Stimulated activated memory B cell treated with anti-CD40 and anti-IgM and Interleukin-4, amounts not matched to agents 10 μg/mL and 1 μg/mL and 100 μg/mL, for 72 hours (primary cell): Measurements from ENCODE around the gene ACSM2A.
"Not testable (repeated sequence)": the region's sequence is repeated elsewhere in the genome, so short reads cannot be mapped to it uniquely, and the experiment has no call there.

ENCODE experiments used
- ATAC-seq: fragments of 150-1000 bp; cut with Tn5 transposase; 2 replicates; pipeline ENCODE4 v1.10.0; 2021
- H3K27ac Mint-ChIP-seq: one replicate; pipeline ENCODE4 v1.8.0; 2022; ENCODE audit warnings: mild to moderate bottlenecking, mixed read lengths
- H3K27me3 Mint-ChIP-seq: one replicate; pipeline ENCODE4 v1.8.0; 2022; ENCODE audit warnings: mixed read lengths
- H3K36me3 Mint-ChIP-seq: one replicate; pipeline ENCODE4 v1.8.0; 2022; ENCODE audit warnings: mixed read lengths
- H3K4me1 Mint-ChIP-seq: one replicate; pipeline ENCODE4 v1.8.0; 2022; ENCODE audit warnings: mixed read lengths
- H3K4me3 Mint-ChIP-seq: one replicate; pipeline ENCODE4 v1.8.0; 2022; ENCODE audit warnings: mild to moderate bottlenecking, moderate library complexity, mixed read lengths
- H3K9me3 Mint-ChIP-seq: one replicate; pipeline ENCODE4 v1.8.0; 2022; ENCODE audit warnings: mixed read lengths

Gene ACSM2A, protein sequence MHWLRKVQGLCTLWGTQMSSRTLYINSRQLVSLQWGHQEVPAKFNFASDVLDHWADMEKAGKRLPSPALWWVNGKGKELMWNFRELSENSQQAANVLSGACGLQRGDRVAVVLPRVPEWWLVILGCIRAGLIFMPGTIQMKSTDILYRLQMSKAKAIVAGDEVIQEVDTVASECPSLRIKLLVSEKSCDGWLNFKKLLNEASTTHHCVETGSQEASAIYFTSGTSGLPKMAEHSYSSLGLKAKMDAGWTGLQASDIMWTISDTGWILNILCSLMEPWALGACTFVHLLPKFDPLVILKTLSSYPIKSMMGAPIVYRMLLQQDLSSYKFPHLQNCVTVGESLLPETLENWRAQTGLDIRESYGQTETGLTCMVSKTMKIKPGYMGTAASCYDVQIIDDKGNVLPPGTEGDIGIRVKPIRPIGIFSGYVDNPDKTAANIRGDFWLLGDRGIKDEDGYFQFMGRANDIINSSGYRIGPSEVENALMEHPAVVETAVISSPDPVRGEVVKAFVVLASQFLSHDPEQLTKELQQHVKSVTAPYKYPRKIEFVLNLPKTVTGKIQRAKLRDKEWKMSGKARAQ

GRCh38 chr16:20451364-20451763 is at the start of gene ACSM2A:
ACSM2A (plus strand) TSS chr16:20451521; CDS start chr16:20460115, 8,594 bp downstream.
- H3K4me3 Mint-ChIP-seq, H3K27ac Mint-ChIP-seq, H3K9me3 Mint-ChIP-seq, ATAC-seq, H3K27me3 Mint-ChIP-seq, H3K4me1 Mint-ChIP-seq, H3K36me3 Mint-ChIP-seq: not testable (repeated sequence)

- no peak for ATAC-seq
- no peak overlapping the region for H3K27ac Mint-ChIP-seq
- peaks cover 9% of the 10 kb centered on the region for H3K27me3 Mint-ChIP-seq
- H3K36me3 Mint-ChIP-seq, result no peaks in the 10 kb centered on the region
- no peaks in the 10 kb centered on the region for H3K4me1 Mint-ChIP-seq
- no peak overlapping the region for H3K4me3 Mint-ChIP-seq
- H3K9me3 Mint-ChIP-seq, result no peaks in the 10 kb centered on the region
Measured at GRCh38 chr16:20402651-20403050, 48.7 kb upstream of the ACSM2A start.

GRCh38 chr16:20404637-20405036 is 46.7 kb upstream of the ACSM2A start, which contains the start of gene PDILT:
PDILT (minus strand) TSS chr16:20404737; CDS start chr16:20399300, 5,437 bp downstream.
- Mint-ChIP-seq H3K27ac (no peak within 1 kb of the TSS), H3K27me3 (peaks cover 9% of the 10 kb centered on the region), H3K36me3 (no peaks in the 10 kb centered on the region), H3K4me3 (no peak within 1 kb of the TSS), H3K9me3 (no peaks in the 10 kb centered on the region), H3K4me1 (peaks cover 7% of the 10 kb centered on the region)
- no peak for ATAC-seq

GRCh38 chr16:20409398-20410120 is 41.8 kb upstream of the ACSM2A start, which contains the start of gene ACSM5:
ACSM5 (plus strand) TSS chr16:20409534; CDS start chr16:20411485, 1,951 bp downstream.
- Mint-ChIP-seq H3K27ac (peak within 1 kb of the TSS; percentile 92), H3K4me1 (peaks cover 14% of the 10 kb centered on the region), H3K9me3 (no peaks in the 10 kb centered on the region)

DNA sequence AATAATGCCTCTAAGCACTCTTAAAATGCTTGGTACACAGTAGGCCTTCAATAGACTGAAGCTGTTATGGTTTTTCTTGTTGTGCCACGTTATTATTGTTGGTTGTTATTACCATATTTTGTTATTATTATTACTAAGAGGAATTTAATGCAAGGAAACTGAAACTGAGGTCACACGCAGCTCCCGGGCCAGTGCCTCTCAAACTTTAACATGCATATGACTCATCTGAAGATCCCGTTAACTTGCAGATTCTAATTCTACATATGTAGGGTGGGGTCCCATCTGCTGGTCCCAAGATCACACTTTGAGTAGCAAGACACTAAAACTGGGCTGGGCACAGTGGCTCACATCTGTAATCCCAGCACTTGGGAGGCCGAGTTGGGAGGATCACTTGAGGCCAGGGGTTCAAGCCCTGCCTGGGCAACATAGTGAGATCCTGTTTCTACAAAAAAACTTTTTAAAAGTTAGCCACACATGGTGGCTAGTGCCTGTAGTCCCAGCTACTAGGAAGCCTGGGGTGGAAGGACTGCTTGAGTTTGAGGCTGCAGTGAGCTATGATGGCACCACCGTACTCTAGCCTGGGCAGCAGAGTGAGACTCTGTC is 41.1 kb upstream of the ACSM2A start:
- ATAC-seq, result peak; percentile 83
- Mint-ChIP-seq H3K27ac (peak overlapping the region; percentile 92), H3K9me3 (no peaks in the 10 kb centered on the region), H3K4me1 (peaks cover 14% of the 10 kb centered on the region), H3K36me3 (no peaks in the 10 kb centered on the region), H3K4me3 (no peak overlapping the region), H3K27me3 (peaks cover 9% of the 10 kb centered on the region)

More at GRCh38 chr16:20409398-20410120, 41.8 kb upstream of the ACSM2A start, which contains the start of gene ACSM5:
- Mint-ChIP-seq H3K27me3 (peaks cover 6% of the 10 kb centered on the region), H3K36me3 (no peaks in the 10 kb centered on the region), H3K4me3 (peak within 1 kb of the TSS; percentile 47)
- peak; percentile 76 for ATAC-seq

- Mint-ChIP-seq H3K4me3 (no peak overlapping the region), H3K36me3 (no peaks in the 10 kb centered on the region), H3K4me1 (peaks cover 14% of the 10 kb centered on the region), H3K9me3 (no peaks in the 10 kb centered on the region), H3K27ac (no peak overlapping the region), H3K27me3 (peaks cover 9% of the 10 kb centered on the region)
- ATAC-seq, result peak; percentile 34
Measured at GRCh38 chr16:20411055-20411454, 40.3 kb upstream of the ACSM2A start.

DNA sequence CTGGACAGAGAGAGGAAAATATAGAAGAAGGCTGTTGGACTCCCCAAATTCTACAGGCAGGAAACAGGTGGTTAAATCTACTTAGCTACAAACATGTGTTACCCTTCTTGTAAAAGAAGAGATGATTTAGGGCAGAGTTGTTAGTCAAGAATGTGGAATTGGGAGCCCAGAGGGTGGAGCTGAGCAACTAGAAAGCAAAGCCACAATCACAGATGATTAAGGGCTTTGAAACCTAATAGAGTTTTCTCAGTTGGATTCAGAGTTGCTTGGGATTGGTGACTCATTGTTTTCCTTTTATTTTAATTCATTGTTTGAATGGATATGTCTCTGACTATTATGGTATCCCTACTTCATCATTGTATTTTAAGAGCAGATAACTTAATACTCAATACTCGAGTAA is 35.8 kb upstream of the ACSM2A start:
- Mint-ChIP-seq H3K4me1 (no peaks in the 10 kb centered on the region), H3K9me3 (no peaks in the 10 kb centered on the region), H3K27me3 (peaks cover 9% of the 10 kb centered on the region), H3K36me3 (no peaks in the 10 kb centered on the region), H3K4me3 (no peak overlapping the region), H3K27ac (no peak overlapping the region)
- ATAC-seq, result no peak

- not testable (repeated sequence) for H3K9me3 Mint-ChIP-seq, H3K4me1 Mint-ChIP-seq, H3K4me3 Mint-ChIP-seq, H3K27ac Mint-ChIP-seq, H3K27me3 Mint-ChIP-seq, ATAC-seq, H3K36me3 Mint-ChIP-seq
Measured at GRCh38 chr16:20419093-20419492, 32.2 kb upstream of the ACSM2A start.

DNA sequence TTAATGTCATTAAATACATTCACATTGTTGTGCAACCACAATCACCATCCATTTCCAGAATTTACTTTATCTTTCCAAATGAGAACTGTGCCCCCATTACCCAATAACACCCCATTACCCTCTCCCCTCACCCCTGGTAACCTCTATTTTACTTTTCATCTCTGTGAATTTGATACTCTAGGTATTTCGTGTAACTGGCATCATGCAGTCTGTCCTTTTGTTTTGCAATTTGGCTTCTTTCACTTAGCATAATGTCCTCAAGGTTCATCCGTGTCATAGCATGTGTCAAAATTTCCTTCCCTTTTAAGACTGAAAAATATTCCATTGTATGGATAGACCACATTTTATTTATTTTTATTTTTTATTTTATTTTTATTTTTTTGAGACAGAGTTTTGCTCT is 29.6 kb upstream of the ACSM2A start:
- not testable (repeated sequence) for H3K4me3 Mint-ChIP-seq, H3K4me1 Mint-ChIP-seq, ATAC-seq, H3K27ac Mint-ChIP-seq, H3K27me3 Mint-ChIP-seq, H3K9me3 Mint-ChIP-seq, H3K36me3 Mint-ChIP-seq

DNA sequence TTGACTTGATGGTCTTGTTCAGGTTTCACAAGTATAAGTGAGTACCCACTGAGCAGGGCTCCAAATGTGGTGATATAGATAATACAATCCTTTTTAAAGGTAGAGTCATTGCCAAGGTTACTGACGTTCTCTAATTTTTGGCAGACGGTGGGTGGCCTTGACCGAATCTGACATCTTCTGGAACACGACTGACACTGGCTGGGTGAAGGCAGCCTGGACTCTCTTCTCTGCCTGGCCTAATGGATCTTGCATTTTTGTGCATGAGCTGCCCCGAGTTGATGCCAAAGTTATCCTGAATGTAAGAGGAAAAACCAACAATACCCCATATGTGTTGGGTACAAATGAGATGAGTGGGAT is 27.6 kb upstream of the ACSM2A start:
- not testable (repeated sequence) for H3K27me3 Mint-ChIP-seq, H3K4me3 Mint-ChIP-seq, H3K27ac Mint-ChIP-seq, H3K4me1 Mint-ChIP-seq, H3K9me3 Mint-ChIP-seq, H3K36me3 Mint-ChIP-seq, ATAC-seq

DNA sequence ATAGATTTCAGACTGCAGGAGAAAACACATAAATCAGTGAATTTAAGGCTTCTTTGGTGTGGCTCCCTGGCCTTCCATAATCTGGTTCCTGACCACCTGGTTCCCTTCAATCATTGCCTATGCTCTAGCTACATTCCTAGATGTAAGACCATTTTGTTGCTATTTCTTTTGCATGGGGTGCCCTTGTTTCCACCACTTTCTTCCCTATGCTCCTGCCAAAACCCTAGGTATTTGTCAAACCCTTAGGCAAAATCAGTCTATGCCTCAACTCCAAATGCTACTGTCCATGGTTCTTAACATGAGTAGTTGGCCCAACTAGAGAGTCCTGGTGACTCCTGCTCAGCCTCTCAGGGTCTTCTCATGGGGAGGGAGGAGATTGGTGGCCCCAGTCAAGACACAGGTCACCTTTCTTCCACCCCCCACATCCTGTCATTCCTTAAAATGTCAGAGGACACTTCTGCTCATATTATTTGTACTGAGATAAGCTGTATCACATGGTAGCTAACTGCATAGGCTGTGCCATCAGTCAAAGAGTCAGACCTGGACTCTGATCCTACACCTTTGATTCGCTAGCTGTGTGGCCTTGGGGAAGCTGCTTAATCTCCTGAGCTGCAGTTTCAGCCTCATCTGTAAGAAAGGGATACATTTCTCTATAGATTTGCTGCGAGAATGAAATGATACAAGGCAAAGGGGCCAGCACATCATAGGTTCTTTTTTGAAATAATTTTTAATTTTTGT is 27.0 kb upstream of the ACSM2A start:
- Mint-ChIP-seq H3K9me3 (peaks cover 3% of the 10 kb centered on the region), H3K27me3 (no peaks in the 10 kb centered on the region), H3K36me3 (no peaks in the 10 kb centered on the region), H3K4me1 (no peaks in the 10 kb centered on the region), H3K27ac (no peak overlapping the region), H3K4me3 (no peak overlapping the region)
- no peak for ATAC-seq

- not testable (repeated sequence) for ATAC-seq, H3K27ac Mint-ChIP-seq, H3K9me3 Mint-ChIP-seq, H3K4me1 Mint-ChIP-seq, H3K4me3 Mint-ChIP-seq, H3K36me3 Mint-ChIP-seq
- H3K27me3 Mint-ChIP-seq, result peaks cover 10% of the 10 kb centered on the region
Measured at GRCh38 chr16:20427401-20427797, 23.9 kb upstream of the ACSM2A start.

- not testable (repeated sequence) for H3K27ac Mint-ChIP-seq, H3K36me3 Mint-ChIP-seq, H3K9me3 Mint-ChIP-seq, H3K4me1 Mint-ChIP-seq, H3K4me3 Mint-ChIP-seq, ATAC-seq
- peaks cover 10% of the 10 kb centered on the region for H3K27me3 Mint-ChIP-seq
Measured at GRCh38 chr16:20429499-20429898, 21.8 kb upstream of the ACSM2A start.

DNA sequence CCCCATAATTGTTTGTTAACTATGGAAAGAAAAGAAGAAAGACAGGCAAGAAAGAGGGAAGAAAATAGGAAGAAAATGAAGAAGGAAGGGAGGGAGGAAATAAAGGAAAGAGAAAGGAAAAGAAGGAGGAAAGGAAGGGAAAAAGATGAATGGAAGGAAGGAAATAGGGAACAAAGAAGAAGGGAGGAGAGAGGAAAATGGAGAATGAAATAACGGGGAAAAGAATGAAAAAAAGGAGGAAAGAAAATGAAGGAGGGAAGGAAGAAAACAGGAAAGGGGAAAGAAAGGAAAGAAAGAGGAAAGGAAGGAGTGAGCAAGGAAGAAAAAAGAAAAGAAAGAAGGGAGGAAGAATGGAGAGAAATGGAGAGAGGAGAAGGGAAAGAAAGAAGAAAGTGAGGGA is 20.8 kb upstream of the ACSM2A start:
- H3K36me3 Mint-ChIP-seq, H3K4me1 Mint-ChIP-seq, H3K9me3 Mint-ChIP-seq, ATAC-seq, H3K4me3 Mint-ChIP-seq, H3K27ac Mint-ChIP-seq: not testable (repeated sequence)
- H3K27me3 Mint-ChIP-seq, result peaks cover 12% of the 10 kb centered on the region

DNA sequence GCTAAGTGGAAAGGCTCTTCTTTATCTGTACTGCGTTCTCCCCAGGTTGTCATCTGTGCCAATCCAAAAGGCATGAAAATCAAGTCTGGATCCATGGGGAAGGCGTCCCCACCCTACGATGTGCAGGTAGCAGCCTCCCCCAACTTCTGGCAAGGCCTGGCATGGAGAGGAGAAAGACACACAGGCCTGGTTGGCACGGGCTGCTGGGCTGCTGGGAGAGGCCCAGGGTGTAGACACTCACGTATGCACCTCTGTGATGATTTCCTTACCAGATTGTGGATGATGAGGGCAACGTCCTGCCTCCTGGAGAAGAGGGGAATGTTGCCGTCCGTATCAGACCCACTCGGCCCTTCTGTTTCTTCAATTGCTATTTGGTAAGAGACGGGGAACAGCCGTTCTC is 20.4 kb upstream of the ACSM2A start:
- Mint-ChIP-seq H3K27ac (no peak overlapping the region), H3K9me3 (peaks cover 3% of the 10 kb centered on the region), H3K4me1 (no peaks in the 10 kb centered on the region), H3K36me3 (no peaks in the 10 kb centered on the region), H3K27me3 (peaks cover 16% of the 10 kb centered on the region), H3K4me3 (no peak overlapping the region)
- peak; percentile 51 for ATAC-seq
